RWPE1 (cell line): ENCODE results near the gene GRIK4.

Experiments
- CTCF ChIA-PET: fragments of 350-600 bp; sonication (Branson Sonifier 250); formaldehyde crosslinking; extraction: SDS; loops from one replicate; lab custom pipeline; 2021; lab: Yijun Ruan, JAX
- POLR2A ChIA-PET: fragments of 400-600 bp; formaldehyde crosslinking; extraction: SDS; loops from one replicate; lab custom pipeline; 2020; ENCODE audit warnings: antibody characterized with exemption; ENCODE audit not compliant: low non-redundant PET; lab: Yijun Ruan, JAX
- DNase-seq: peaks from one replicate; pipeline ENCODE4 v3.0.0; 2012; ENCODE audit warnings: low spot score
- H3K27ac ChIP-seq: fragments of 450-650 bp; 2 replicates; pipeline ENCODE4 v1.5.1; 2017
- TF ChIP-seq, protein P1 (sequence below): fragments of 450-650 bp; conservative IDR thresholded peaks from 2 replicates; pipeline ENCODE4 v1.5.1; 2017; ENCODE audit warnings: low read depth, mild to moderate bottlenecking

The GRIK4 gene

GRCh38 chr11:120528749-120529148 is 17.2 kb downstream of the GRIK4 start:
- no peak overlapping the region for H3K27ac ChIP-seq
- ChIA-PET POLR2A (no interaction called here), CTCF (no interaction called here)
- no peak for DNase-seq
- TF ChIP-seq, protein P1, sequence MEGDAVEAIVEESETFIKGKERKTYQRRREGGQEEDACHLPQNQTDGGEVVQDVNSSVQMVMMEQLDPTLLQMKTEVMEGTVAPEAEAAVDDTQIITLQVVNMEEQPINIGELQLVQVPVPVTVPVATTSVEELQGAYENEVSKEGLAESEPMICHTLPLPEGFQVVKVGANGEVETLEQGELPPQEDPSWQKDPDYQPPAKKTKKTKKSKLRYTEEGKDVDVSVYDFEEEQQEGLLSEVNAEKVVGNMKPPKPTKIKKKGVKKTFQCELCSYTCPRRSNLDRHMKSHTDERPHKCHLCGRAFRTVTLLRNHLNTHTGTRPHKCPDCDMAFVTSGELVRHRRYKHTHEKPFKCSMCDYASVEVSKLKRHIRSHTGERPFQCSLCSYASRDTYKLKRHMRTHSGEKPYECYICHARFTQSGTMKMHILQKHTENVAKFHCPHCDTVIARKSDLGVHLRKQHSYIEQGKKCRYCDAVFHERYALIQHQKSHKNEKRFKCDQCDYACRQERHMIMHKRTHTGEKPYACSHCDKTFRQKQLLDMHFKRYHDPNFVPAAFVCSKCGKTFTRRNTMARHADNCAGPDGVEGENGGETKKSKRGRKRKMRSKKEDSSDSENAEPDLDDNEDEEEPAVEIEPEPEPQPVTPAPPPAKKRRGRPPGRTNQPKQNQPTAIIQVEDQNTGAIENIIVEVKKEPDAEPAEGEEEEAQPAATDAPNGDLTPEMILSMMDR = no peak

- ChIA-PET POLR2A (no interaction called here), CTCF (no interaction called here)
- TF ChIP-seq, protein P1 = no peak
- no peak overlapping the region for H3K27ac ChIP-seq
- DNase-seq = no peak
Measured at GRCh38 chr11:120529214-120529613, 17.7 kb downstream of the GRIK4 start.

- CTCF ChIA-PET = no interaction called here
- DNase-seq = no peak
- TF ChIP-seq, protein P1 = no peak
- POLR2A ChIA-PET = no interaction called here
- no peak overlapping the region for H3K27ac ChIP-seq
Measured at GRCh38 chr11:120529911-120530310, 18.4 kb downstream of the GRIK4 start.

GRCh38 chr11:120532082-120532831 is 20.7 kb downstream of the GRIK4 start:
- DNase-seq = no peak
- ChIA-PET CTCF (no interaction called here), POLR2A (no interaction called here)
- H3K27ac ChIP-seq = no peak overlapping the region
- TF ChIP-seq, protein P1 = no peak

- DNase-seq = no peak
- TF ChIP-seq, protein P1 = no peak
- CTCF ChIA-PET = no interaction called here
- H3K27ac ChIP-seq = no peak overlapping the region
- POLR2A ChIA-PET = no interaction called here
Measured at GRCh38 chr11:120532832-120533196, 21.3 kb downstream of the GRIK4 start.

DNA sequence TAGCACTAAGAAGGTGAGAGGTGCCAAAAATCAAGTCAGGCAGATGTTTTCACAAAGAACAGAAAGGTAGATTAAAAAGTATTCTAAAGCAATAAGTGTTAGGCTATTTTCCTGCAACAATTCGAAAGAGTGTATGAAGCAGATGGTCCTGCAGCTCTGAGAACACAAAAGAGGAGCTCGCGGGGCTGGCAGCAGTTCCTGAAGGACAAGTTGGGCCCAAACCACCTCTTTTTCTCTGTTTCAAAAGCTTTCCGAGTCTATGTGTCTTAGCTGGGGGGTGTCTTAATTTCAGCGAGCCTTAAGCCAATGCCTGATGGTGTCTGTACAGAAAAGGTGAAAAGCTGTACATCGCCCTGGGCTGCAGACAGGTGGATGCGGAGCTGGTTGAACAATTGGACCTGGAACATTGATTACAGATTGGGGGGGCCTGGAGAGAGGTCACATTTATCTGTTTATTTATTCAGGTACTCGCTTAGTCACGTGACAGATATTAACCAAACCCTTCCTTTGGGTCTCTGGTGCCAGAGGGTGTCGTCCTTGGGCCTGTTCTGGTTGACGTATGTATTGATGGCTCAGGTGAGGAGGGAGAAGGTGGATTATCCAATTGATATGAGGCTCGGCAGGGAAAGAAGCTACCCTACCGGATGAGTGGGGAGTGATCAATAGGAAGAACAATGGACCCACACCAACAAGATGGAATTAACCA is 24.7 kb downstream of the GRIK4 start:
- TF ChIP-seq, protein P1 = no peak
- ChIA-PET POLR2A (no interaction called here), CTCF (no interaction called here)
- no peak overlapping the region for H3K27ac ChIP-seq
- no peak for DNase-seq
